Epithelial cell of proximal tubule (primary cell): ENCODE measurements around the gene C22orf42. TPM values are rescaled to one million over a fixed set of nuclear protein-coding genes. Genes with fewer than 3 reads are reported as not detected.
"Not testable (repeated sequence)": the region's sequence is repeated elsewhere in the genome, so short reads cannot be mapped to it uniquely, and the experiment has no call there.

Source experiments
- DNase-seq: peaks from one replicate; pipeline ENCODE4 v3.0.0-alpha.2; 2011; ENCODE audit warnings: low read depth
- H3K4me3 ChIP-seq: 2 replicates; pipeline ENCODE4 v1.5.1; 2011; ENCODE audit warnings: low read depth, mild to moderate bottlenecking, low read length
- CTCF ChIP-seq: conservative IDR thresholded peaks from 2 replicates; pipeline ENCODE4 v1.5.1; 2012; ENCODE audit warnings: low read depth, mild to moderate bottlenecking, low read length
- total RNA-seq: library from RNA; depleted of rRNA; stranded (reverse); fragments of >200 nt; gene quantifications from 2 replicates; pipeline ENCODE4 v1.2.3, GENCODE V29; 2015

Gene C22orf42
- total RNA-seq, 1 donor from 2014 or later: not detected

GRCh38 chr22:32199961-32200360, 40.9 kb upstream of the C22orf42 start:
- no peak for TF ChIP-seq CTCF
- no peak for DNase-seq
- no peak overlapping the region for H3K4me3 ChIP-seq

GRCh38 chr22:32199341-32199740, 40.2 kb upstream of the C22orf42 start:
- no peak overlapping the region for H3K4me3 ChIP-seq
- no peak for DNase-seq
- TF ChIP-seq CTCF: no peak

- not testable (repeated sequence) for DNase-seq, H3K4me3 ChIP-seq
Observed at GRCh38 chr22:32197553-32198226, 38.6 kb upstream of the C22orf42 start.

GRCh38 chr22:32195900-32196299, 36.8 kb upstream of the C22orf42 start:
- not testable (repeated sequence) for H3K4me3 ChIP-seq, DNase-seq

GRCh38 chr22:32193346-32193745, 34.2 kb upstream of the C22orf42 start:
- not testable (repeated sequence) for DNase-seq, H3K4me3 ChIP-seq

- not testable (repeated sequence) for H3K4me3 ChIP-seq, DNase-seq
Observed at GRCh38 chr22:32191021-32191420, 31.9 kb upstream of the C22orf42 start.

- TF ChIP-seq CTCF: no peak
- no peak overlapping the region for H3K4me3 ChIP-seq
- no peak for DNase-seq
Observed at GRCh38 chr22:32185821-32186220, 26.7 kb upstream of the C22orf42 start.

GRCh38 chr22:32183625-32184024, 24.5 kb upstream of the C22orf42 start:
- TF ChIP-seq CTCF: no peak
- no peak for DNase-seq
- no peak overlapping the region for H3K4me3 ChIP-seq

GRCh38 chr22:32181043-32181442, 21.9 kb upstream of the C22orf42 start:
- no peak overlapping the region for H3K4me3 ChIP-seq
- no peak for TF ChIP-seq CTCF
- DNase-seq: no peak
